Endodermal cell (in vitro differentiated cells): ENCODE results near the gene DIO1. TPM values are rescaled to one million over a fixed set of nuclear protein-coding genes. Genes with fewer than 3 reads are reported as not detected.

Experiments used
- DNase-seq: peaks from one replicate; pipeline ENCODE4 v3.0.0-alpha.2; 2017
- H3K27ac ChIP-seq: 2 replicates; pipeline ENCODE4 v1.5.1; 2013; ENCODE audit warnings: mild to moderate bottlenecking, low read depth, low read length, moderate library complexity
- H3K27me3 ChIP-seq: 2 replicates; pipeline ENCODE4 v1.6.1; 2013; ENCODE audit warnings: mild to moderate bottlenecking, low read length, moderate library complexity; ENCODE audit not compliant: insufficient read depth, control insufficient read depth, poor library complexity, severe bottlenecking
- H3K36me3 ChIP-seq: 2 replicates; pipeline ENCODE4 v1.7.0; 2013; ENCODE audit warnings: mild to moderate bottlenecking, low read length, moderate library complexity; ENCODE audit not compliant: control insufficient read depth, insufficient read depth
- H3K4me1 ChIP-seq: one replicate; pipeline ENCODE4 v1.7.0; 2013; ENCODE audit warnings: low read length; ENCODE audit not compliant: control insufficient read depth, insufficient read depth
- H3K4me3 ChIP-seq: 2 replicates; pipeline ENCODE4 v1.5.1; 2013; ENCODE audit warnings: mild to moderate bottlenecking, low read length, moderate library complexity
- H3K9ac ChIP-seq: 2 replicates; pipeline ENCODE4 v1.6.1; 2013; ENCODE audit warnings: mild to moderate bottlenecking, low read length, moderate library complexity; ENCODE audit not compliant: poor library complexity, severe bottlenecking; ENCODE audit errors: extremely low read depth
- H3K9me3 ChIP-seq: 2 replicates; pipeline ENCODE4 v1.6.1; 2013; ENCODE audit warnings: mild to moderate bottlenecking, low read length, moderate library complexity; ENCODE audit not compliant: control insufficient read depth
- H3K27ac Mint-ChIP-seq: 2 replicates; pipeline ENCODE4 v1.8.0; 2020; ENCODE audit warnings: mixed read lengths
- H3K27me3 Mint-ChIP-seq: 2 replicates; pipeline ENCODE4 v1.8.0; 2021; ENCODE audit warnings: mild to moderate bottlenecking, mixed read lengths; ENCODE audit not compliant: insufficient read depth
- H3K36me3 Mint-ChIP-seq: 2 replicates; pipeline ENCODE4 v1.8.0; 2020; ENCODE audit warnings: low read depth, mixed read lengths
- H3K4me1 Mint-ChIP-seq: 2 replicates; pipeline ENCODE4 v1.8.0; 2020; ENCODE audit warnings: mixed read lengths
- H3K4me3 Mint-ChIP-seq: 2 replicates; pipeline ENCODE4 v1.8.0; 2020; ENCODE audit warnings: mild to moderate bottlenecking, moderate library complexity, mixed read lengths
- H3K9me3 Mint-ChIP-seq: 2 replicates; pipeline ENCODE4 v1.8.0; 2020; ENCODE audit warnings: mild to moderate bottlenecking, mixed read lengths
- CTCF ChIP-seq: fragments of 200-600 bp; sonication (generic); conservative IDR thresholded peaks from 2 replicates; pipeline ENCODE4 v1.5.0; 2021; ENCODE audit warnings: antibody characterized with exemption, mild to moderate bottlenecking
- WGBS, 2 experiments: methylation state at CpG; one replicate each; pipeline versions ENCODE4 v1.1.5 to v1.1.7; 2013; ENCODE audit warnings: missing lambda C conversion rate in 2 of 2, mixed read lengths in 1 of 2; ENCODE audit not compliant: insufficient coverage in 1 of 2, insufficient read length in 1 of 2; 5-methylcytosine and 5-hydroxymethylcytosine counted together
- total RNA-seq, 2 donors: library from RNA; stranded (reverse); fragmentation: NEBNext Ultra II Directional in 1 of 2; extraction: Animal tissue kit (Norgen Biotek cat#: 25700) in 1 of 2; gene quantifications; 2 replicates in 1 of 2; 3 replicates in 1 of 2; pipeline ENCODE4 v1.2.1, GENCODE V29; 2021

DIO1 gene
- total RNA-seq, 2 donors from 2014 or later = not detected

- Mint-ChIP-seq H3K27me3 (no peaks in the 10 kb centered on the region), H3K4me1 (no peaks in the 10 kb centered on the region), H3K4me3 (no peak overlapping the region), H3K9me3 (no peaks in the 10 kb centered on the region), H3K36me3 (no peaks in the 10 kb centered on the region), H3K27ac (no peak overlapping the region)
- H3K4me3 ChIP-seq = no peak overlapping the region
- H3K36me3 ChIP-seq = no peaks in the 10 kb centered on the region
- no peak overlapping the region for H3K9ac ChIP-seq
- H3K27me3 ChIP-seq = no peaks in the 10 kb centered on the region
- peaks cover 5% of the 10 kb centered on the region for H3K4me1 ChIP-seq
- H3K9me3 ChIP-seq = no peaks in the 10 kb centered on the region
- H3K27ac ChIP-seq = no peak overlapping the region
- no peak for DNase-seq
- TF ChIP-seq CTCF = no peak
- WGBS, 2 experiments = 91 to 97% methylated on average over 2 to 4 of the region's 4 CpGs
Observed at GRCh38 chr1:53911442-53911841, 17.5 kb downstream of the DIO1 start.

- Histone ChIP-seq H3K27me3 (no peaks in the 10 kb centered on the region), H3K9me3 (no peaks in the 10 kb centered on the region), H3K27ac (peak overlapping the region; percentile 59), H3K36me3 (peaks cover 8% of the 10 kb centered on the region), H3K4me3 (no peak overlapping the region), H3K9ac (no peak overlapping the region), H3K4me1 (peaks cover 5% of the 10 kb centered on the region)
- no peak for TF ChIP-seq CTCF
- no peak overlapping the region for H3K4me3 Mint-ChIP-seq
- DNase-seq = no peak
- H3K27ac Mint-ChIP-seq = peak overlapping the region; percentile 18
- 76 to 82% methylated on average over 5 of the region's 5 CpGs for WGBS, 2 experiments
- peaks cover 11% of the 10 kb centered on the region for H3K36me3 Mint-ChIP-seq
- H3K27me3 Mint-ChIP-seq = no peaks in the 10 kb centered on the region
- no peaks in the 10 kb centered on the region for H3K4me1 Mint-ChIP-seq
- H3K9me3 Mint-ChIP-seq = no peaks in the 10 kb centered on the region
Observed at GRCh38 chr1:53913352-53914033, 19.5 kb downstream of the DIO1 start.

- no peaks in the 10 kb centered on the region for H3K27me3 ChIP-seq
- no peak for DNase-seq
- peaks cover 3% of the 10 kb centered on the region for H3K9me3 Mint-ChIP-seq
- H3K27ac Mint-ChIP-seq = no peak overlapping the region
- no peak overlapping the region for H3K4me3 Mint-ChIP-seq
- H3K27me3 Mint-ChIP-seq = no peaks in the 10 kb centered on the region
- H3K27ac ChIP-seq = no peak overlapping the region
- 92 to 94% methylated on average over 5 of the region's 5 CpGs for WGBS, 2 experiments
- H3K36me3 ChIP-seq = peaks cover 40% of the 10 kb centered on the region
- H3K9ac ChIP-seq = no peak overlapping the region
- H3K36me3 Mint-ChIP-seq = peaks cover 49% of the 10 kb centered on the region
- H3K9me3 ChIP-seq = peaks cover 16% of the 10 kb centered on the region
- H3K4me3 ChIP-seq = no peak overlapping the region
- no peak for TF ChIP-seq CTCF
- no peaks in the 10 kb centered on the region for H3K4me1 ChIP-seq
- H3K4me1 Mint-ChIP-seq = no peaks in the 10 kb centered on the region
Observed at GRCh38 chr1:53918343-53918742, 24.4 kb downstream of the DIO1 start.
